ENCODE measurements around the gene DLG2.

DNA sequence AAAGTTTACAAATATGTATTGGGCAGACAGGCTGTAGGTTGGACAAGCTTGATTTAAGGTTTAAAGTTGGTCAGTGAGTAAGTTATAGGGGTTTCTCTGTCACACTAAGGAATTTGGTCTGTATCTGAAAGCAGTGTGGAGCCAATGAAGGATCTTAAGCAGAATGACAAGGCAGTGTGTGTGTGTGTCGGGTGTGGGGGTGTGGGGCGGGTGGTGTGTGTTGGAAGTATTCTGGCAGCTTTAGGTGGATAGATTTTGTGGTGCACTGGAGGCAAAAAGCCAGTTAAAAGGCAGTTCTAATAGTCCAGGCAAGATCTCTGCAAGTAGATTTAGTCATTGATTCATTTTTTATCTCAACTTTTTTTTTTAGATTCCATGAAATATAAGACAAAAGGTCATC lies 1334.2 kb downstream of the DLG2 start:
- TF ChIP-seq, protein P1, sequence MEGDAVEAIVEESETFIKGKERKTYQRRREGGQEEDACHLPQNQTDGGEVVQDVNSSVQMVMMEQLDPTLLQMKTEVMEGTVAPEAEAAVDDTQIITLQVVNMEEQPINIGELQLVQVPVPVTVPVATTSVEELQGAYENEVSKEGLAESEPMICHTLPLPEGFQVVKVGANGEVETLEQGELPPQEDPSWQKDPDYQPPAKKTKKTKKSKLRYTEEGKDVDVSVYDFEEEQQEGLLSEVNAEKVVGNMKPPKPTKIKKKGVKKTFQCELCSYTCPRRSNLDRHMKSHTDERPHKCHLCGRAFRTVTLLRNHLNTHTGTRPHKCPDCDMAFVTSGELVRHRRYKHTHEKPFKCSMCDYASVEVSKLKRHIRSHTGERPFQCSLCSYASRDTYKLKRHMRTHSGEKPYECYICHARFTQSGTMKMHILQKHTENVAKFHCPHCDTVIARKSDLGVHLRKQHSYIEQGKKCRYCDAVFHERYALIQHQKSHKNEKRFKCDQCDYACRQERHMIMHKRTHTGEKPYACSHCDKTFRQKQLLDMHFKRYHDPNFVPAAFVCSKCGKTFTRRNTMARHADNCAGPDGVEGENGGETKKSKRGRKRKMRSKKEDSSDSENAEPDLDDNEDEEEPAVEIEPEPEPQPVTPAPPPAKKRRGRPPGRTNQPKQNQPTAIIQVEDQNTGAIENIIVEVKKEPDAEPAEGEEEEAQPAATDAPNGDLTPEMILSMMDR (IDR thresholded peaks at IDR 0.05), result no peak
- no peak for TF ChIP-seq POLR2A (IDR thresholded peaks at IDR 0.05)

Data from uterus (tissue), 2 donors.